ENCODE data around the gene AVPR2.

GRCh38 chrX:153902385-153902784 lies 2.1 kb upstream of the AVPR2 start:
- no peak for TF ChIP-seq CTCF (IDR thresholded peaks at IDR 0.05)
- TF ChIP-seq POLR2A (IDR thresholded peaks at IDR 0.05) = no peak
